Kidney capillary endothelial cell (primary cell): ENCODE results near the gene NFIA.

ENCODE experiments used
- DNase-seq: peaks from one replicate; pipeline ENCODE4 v3.0.0-alpha.2; 2018; ENCODE audit warnings: low spot score

Gene NFIA

GRCh38 chr1:61082311-61083012, at the start of gene NFIA:
Gene NFIA, plus strand, starts transcription at chr1:61082561.
- peak; percentile 47 for DNase-seq

- DNase-seq = no peak
These were observed 46.5 kb upstream of the NFIA start for GRCh38 chr1:61035880-61036279.

GRCh38 chr1:61042466-61043009, 39.8 kb upstream of the NFIA start:
- no peak for DNase-seq

DNA sequence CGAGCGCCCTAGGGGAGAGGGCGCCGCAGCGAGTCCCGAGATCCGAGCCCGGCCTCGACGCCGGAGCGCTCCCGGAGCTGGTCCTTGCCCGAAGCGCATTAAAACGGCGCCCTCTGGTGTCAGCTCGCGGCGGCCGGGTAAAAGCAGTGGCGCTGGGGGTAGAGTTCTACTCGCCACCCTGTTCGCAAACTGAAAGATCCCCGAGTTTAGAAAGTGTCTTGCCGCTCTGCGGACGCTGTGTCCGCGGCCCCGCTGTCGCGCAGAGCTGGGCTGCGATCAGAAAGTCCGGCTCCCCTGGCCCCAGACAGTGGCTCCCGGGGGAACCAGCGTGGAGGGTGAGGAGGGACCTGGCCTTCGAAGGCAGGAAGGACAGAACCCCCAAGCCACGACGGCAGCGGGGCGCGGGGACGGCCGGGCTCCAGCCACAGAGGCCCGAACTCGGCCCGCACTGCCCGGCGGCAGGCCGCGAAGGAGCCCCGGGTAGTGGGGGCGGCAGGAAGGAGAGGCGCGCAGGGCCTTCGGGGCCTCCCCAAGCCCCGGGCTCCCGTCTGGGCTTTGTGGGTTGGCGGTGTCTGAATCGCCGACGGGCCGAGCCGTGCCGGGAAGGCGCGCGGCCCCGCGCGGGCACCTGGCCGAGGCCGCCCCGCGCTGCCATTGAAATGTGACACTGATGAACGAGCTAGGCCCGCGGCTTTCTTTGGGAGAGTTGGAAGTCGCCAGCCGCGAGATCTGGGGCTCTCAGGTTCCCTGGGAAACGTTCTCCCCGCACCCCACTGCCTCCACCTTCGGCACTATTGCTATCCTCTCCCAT, 39.1 kb upstream of the NFIA start:
- peak; percentile 74 for DNase-seq

DNA sequence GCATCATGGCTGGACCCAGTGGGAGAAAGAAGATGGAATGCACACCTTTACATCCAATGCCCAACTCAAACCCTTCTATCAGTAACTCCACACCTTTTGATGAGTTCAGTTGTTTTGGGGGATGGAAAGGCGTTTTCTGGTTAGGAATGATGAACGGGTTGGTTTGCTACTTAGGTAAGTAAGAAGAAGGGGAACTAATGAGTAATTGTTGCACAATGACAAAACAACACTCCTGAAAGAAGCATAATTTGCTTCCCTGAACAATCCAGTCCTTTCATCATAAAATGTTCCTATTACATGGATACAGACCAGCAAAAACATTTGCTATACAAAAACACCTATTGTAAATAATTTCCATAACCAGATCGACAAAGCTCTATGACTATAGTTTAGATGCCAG, 35.9 kb upstream of the NFIA start:
- DNase-seq = no peak

DNA sequence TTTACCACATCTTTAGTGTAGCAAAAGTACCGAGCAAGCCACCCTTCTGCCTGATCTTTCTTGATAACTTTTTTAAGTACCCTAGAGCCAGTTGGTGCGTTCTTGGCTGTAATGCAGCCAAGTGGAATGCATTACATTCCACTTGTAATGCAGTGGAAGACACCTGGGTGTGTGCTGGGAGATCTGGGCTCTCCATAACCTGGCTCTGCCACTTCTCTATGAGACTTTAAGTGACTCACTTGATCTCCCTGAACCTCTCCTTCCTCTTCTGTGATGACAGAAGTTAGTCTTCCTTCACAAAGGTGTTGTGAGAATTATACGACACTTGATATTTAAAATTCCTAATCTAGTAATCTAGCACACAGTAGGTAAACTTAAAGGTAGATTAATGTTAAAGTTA, 35.3 kb upstream of the NFIA start:
- no peak for DNase-seq

DNA sequence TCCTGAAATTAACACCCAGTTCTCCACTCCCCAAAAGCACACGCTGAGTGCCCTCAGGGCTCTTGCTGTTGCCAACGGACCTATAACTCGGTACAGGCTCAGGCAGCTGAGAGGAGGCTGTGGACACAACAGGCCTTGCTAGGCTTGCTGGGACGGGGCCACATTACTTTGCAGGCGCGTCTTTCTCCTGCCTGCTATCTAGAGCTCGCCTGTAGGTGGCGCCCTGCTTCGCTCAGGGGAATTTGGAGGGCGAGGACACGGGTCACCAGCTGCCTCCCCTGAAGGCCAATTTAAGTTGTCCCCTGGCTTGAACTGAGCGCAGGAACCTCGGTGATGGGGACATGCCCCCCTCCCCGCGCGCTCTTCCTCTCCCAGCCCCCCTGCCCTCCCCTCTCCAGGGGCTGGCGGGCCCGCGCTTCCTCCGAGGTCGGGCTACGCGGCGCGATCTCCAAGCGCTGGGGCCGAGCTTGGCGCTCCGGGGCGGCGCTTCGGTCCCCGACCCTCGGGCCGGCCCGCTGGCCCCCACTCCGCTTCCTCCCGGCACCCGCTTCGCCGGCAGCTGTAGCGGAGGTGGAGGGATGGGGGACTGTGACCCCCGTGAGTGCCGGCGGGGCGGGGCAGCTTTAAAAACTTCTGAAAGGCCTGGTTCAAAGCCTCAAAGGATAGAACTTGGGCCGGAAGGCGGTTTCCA, 32.4 kb upstream of the NFIA start:
- peak; percentile 78 for DNase-seq

GRCh38 chr1:61050541-61051442, 31.6 kb upstream of the NFIA start:
- no peak for DNase-seq

DNA sequence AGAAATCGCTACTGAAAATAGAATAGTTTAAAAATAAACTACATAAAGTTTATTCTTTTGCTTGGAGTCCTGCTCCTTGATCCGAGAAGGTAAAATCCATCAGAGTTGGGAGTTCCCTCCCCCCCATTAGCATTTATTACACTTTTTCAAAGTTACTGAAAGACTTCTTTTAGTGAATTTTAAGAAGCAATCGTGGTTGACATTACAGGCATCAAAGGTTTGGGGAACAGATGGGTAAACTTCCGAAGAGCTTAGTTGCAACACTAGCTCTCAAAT, 31.0 kb upstream of the NFIA start:
- DNase-seq = no peak

DNA sequence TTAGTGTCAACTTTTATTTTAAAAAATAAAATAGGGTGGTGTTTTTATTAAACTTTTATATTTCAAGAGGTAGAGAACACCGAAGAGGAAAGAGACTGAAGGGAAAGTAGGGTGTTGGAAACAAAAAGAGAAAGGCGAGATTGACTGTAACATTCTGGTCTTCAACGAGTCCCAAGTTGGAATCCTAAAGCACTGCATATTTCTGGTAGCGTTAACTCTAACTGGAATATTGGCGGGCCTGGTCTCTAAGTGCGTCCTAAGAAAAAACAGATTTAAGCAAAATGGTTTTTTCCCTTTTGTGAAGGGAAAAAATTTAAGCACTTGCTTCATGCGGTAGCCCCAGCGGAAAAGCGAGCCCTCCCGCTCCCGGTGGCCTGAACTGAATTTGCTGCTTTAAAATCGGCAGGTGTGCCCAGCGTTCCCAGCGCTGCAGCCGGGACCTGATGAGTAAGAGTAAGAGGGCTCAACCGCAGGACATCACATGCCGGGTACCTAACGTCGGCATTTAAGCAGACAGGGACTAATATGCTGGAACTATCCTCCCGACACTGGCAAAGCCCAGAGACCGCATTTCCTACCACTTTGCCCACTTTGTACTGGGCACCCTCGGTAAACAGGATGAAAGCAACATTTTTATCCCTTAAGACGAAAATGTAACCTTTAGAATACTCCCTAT, 30.5 kb upstream of the NFIA start:
- no peak for DNase-seq

GRCh38 chr1:61052395-61053225, 29.8 kb upstream of the NFIA start:
- no peak for DNase-seq

- DNase-seq = no peak
These were observed 29.1 kb upstream of the NFIA start for GRCh38 chr1:61053226-61053711.

DNA sequence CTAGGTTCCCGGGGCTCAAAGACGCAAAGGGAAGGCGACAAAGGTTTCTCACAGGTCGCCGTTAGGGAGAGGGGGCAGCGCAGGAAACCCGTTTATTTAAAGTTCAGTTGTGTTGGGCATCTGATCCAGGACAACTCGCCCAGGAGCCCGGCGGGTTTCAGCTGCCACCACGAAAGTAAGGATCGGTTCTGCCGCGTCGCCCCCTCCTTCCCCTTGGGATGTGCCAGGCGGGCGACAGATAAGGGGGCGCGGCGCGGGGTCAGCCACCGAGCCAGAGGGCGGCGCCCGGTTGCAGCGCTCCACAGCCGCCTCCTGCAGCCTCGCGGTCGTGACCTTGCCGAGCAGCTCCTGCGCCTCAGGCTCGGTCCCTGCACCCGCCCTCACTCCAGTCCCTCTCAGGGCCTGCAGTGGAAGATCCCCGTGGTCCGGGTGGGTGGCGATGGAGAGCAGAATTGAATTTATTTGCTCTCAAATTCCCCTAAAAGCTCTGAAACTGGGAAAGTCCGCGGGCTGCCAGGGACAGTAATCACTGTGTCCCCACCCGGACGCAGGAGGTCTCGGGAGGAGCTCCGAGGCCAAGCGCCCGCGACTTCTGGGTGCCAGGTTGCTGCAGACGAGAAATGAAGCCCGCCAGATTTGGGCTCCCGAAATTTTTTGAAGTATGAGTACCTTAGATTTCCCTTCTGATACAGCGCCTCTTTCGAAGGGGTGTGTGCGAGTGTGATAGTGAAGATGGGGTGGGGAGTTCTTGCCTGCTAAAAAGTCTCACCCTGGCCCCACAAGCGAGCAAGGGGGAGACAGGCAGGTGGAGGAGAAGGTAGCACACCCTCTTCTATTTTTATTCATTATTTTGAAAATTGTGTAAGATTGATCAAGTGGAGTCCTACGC, 28.4 kb upstream of the NFIA start:
- DNase-seq = no peak

- DNase-seq = no peak
These were observed 27.8 kb upstream of the NFIA start for GRCh38 chr1:61054601-61054993.

GRCh38 chr1:61055110-61055614, 27.2 kb upstream of the NFIA start:
- DNase-seq = no peak

GRCh38 chr1:61056196-61056572, 26.2 kb upstream of the NFIA start:
- DNase-seq = no peak

DNA sequence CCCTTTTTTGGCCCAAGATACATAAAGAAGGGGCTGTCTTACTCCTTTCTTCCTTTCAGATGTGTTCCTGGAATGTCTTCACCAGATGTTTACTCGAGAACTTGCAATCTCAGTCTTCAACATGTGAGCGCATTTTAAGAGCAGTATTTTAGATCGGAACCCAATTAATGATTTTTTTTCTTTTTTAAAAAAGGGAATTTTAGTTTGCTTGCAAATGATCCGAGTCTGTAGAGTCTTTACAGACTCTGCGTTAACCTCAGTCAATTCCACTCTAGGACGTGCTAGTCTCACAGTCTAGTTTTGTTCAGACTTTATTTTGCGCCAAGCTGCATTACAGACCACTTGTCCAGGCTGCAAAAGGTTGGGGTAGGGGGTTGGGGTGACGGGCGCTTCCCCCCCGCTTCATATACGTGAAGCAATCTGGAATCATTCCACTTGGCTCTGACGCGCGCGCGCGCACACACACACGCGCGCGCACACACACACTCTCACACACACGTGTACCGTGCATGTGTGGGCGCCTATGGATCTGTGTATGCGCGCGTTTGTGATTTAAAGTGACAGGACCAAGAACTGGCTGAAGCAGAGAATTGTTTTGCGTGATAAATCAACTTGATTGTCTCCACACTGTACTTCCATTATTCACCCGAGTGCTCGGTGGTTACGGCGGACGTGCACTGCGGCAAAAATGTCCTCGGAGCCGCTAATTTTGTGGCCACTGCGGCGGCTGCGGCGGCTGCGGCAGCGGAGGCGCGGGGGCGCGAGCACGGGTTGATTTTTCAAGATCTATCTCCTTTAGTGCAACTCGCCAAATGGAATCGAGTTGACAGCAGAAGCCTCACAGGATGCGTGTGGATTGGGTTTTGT, 25.6 kb upstream of the NFIA start:
- DNase-seq = peak; percentile 33
